Measurements from ENCODE around the gene TTC32. TPM values are rescaled to one million over a fixed set of nuclear protein-coding genes. Genes with fewer than 3 reads are reported as not detected.

The TTC32 gene
- total and polyA plus RNA-seq, 8 donors: 3.2 to 24.3 (median 5.2) TPM

DNA sequence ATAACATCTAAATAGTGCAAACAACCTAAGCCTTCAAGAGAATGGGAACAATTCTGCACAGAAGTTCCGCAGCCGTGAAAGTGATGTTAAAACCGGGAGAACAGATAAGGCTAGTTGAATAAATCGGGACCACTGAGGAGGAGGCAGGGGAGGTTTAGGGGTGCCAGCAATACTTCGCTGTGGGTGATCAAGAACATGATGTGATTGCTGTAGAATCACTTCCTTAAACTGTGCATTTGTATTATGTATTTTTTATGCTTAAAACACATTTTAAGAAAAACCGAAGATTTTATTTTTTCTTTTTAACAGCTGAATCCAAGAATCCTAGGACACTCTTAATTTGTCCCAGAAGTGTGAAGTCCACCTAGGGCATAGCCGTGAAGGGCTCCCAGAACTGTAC is 33.6 kb downstream of the TTC32 start:
- no peak for DNase-seq
- Histone ChIP-seq H3K27me3 (no peaks in the 10 kb centered on the region), H3K27ac (no peak overlapping the region), H3K4me3 (peak overlapping the region in 2 of 4 donors; percentile 18 to 44), H3K36me3 (no peaks in the 10 kb centered on the region), H3K9me3 (no peaks in the 10 kb centered on the region), H3K4me1 (peaks cover 0 to 4% (median 0%) of the 10 kb centered on the region in 3 donors)
- intact Hi-C loops (cut with DNase I): loop anchor here in 2 of 3 donors (10.0 kb wide), 2 partner anchors 503 to 1343 kb away; no protein-coding TSS in a partner anchor
- WGBS, 2 donors: 70 to 73% methylated on average over 7 of the region's 7 CpGs
- TF ChIP-seq, protein P1, sequence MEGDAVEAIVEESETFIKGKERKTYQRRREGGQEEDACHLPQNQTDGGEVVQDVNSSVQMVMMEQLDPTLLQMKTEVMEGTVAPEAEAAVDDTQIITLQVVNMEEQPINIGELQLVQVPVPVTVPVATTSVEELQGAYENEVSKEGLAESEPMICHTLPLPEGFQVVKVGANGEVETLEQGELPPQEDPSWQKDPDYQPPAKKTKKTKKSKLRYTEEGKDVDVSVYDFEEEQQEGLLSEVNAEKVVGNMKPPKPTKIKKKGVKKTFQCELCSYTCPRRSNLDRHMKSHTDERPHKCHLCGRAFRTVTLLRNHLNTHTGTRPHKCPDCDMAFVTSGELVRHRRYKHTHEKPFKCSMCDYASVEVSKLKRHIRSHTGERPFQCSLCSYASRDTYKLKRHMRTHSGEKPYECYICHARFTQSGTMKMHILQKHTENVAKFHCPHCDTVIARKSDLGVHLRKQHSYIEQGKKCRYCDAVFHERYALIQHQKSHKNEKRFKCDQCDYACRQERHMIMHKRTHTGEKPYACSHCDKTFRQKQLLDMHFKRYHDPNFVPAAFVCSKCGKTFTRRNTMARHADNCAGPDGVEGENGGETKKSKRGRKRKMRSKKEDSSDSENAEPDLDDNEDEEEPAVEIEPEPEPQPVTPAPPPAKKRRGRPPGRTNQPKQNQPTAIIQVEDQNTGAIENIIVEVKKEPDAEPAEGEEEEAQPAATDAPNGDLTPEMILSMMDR (IDR thresholded peaks at IDR 0.05): no peak
- ATAC-seq: no peak
- FAIRE-seq: no peak

DNA sequence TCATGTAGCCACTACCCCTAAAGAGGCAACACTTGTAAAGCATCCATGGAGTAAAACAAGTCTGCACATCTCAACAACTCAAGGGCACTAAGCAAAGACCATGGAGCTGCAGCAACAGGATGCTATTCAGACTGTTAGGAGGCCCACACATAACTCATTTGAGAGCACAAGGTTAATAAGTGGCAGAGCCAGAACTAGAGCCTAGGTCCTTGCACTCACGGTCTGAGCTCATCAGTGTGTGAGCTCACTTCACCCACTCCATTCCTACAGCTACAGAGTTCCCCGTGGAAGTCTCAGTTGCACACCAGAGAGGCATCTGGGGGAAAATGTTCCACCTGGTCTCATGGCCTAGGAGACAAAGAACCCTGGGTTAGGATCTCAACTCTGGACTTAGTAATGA is 35.0 kb downstream of the TTC32 start:
- Histone ChIP-seq H3K27me3 (no peaks in the 10 kb centered on the region), H3K9me3 (no peaks in the 10 kb centered on the region)
- ATAC-seq: no peak

DNA sequence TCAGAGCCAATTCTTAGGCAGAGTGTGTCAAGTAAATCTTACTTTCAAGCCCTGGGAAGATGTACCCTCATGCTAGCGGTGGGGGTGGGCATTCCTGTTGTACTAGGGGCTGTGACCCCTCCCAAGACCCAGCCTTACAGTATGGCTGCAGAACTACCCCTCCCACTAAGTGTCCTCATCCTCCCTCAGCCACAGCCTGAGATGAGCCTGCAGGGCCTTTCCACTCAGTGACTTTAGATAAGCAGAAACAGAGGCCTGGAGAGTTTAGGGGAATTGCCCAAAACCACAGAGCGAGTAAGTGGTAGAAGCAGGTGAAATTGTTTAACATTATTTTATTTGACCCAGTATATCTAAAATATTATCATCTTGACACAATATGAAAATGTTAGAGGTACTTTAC is 36.6 kb downstream of the TTC32 start:
- H3K4me1 ChIP-seq: peaks cover 0 to 4% (median 0%) of the 10 kb centered on the region in 3 donors
- TF ChIP-seq, protein P1 (IDR thresholded peaks at IDR 0.05): no peak
- H3K9me3 ChIP-seq: no peaks in the 10 kb centered on the region
- no peaks in the 10 kb centered on the region for H3K27me3 ChIP-seq
- WGBS, 2 donors: 64 to 66% methylated on average over 2 of the region's 2 CpGs
- DNase-seq (no peak), ATAC-seq (no peak), FAIRE-seq (no peak)
- no peak overlapping the region for H3K4me3 ChIP-seq
- H3K27ac ChIP-seq: no peak overlapping the region
- intact Hi-C loops (cut with DNase I): loop anchor here in 2 of 3 donors (10.0 kb wide), 2 partner anchors 500 to 1340 kb away; no protein-coding TSS in a partner anchor
- no peaks in the 10 kb centered on the region for H3K36me3 ChIP-seq

More for the DNA sequence above, 35.0 kb downstream of the TTC32 start:
- TF ChIP-seq, protein P1 (IDR thresholded peaks at IDR 0.05): no peak
- Histone ChIP-seq H3K36me3 (no peaks in the 10 kb centered on the region), H3K27ac (no peak overlapping the region), H3K4me3 (no peak overlapping the region), H3K4me1 (peaks cover 0 to 4% (median 0%) of the 10 kb centered on the region in 3 donors)
- DNase-seq (no peak), FAIRE-seq (no peak)
- 85 to 96% methylated on average over 2 of the region's 2 CpGs for WGBS, 2 donors
- intact Hi-C loops (cut with DNase I): loop anchor here in 2 of 3 donors (10.0 kb wide), 2 partner anchors 502 to 1342 kb away; no protein-coding TSS in a partner anchor

DNA sequence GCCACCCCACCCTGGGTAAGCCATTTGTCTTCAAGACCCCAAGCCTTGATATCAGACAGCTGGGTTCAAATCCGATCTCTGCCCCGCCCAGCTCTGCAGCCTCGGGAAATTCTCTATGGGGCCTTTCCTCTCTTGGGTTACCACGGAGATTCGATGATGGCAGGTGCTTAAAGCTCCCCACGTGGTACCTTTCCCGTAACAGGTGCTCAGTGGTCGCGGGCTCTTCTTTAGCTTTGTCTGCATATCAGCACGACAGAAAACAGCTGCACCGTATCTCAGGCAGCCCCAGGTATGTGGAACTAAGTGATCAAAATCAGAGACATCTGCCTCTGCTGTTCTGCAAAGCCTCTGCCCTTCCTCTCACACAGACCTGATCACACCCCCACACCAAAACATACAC is 37.4 kb downstream of the TTC32 start:
- Histone ChIP-seq H3K27ac (no peak overlapping the region), H3K9me3 (no peaks in the 10 kb centered on the region), H3K36me3 (no peaks in the 10 kb centered on the region), H3K4me3 (no peak overlapping the region), H3K4me1 (peaks cover 0 to 4% (median 0%) of the 10 kb centered on the region in 3 donors), H3K27me3 (no peaks in the 10 kb centered on the region)
- no peak for DNase-seq
- TF ChIP-seq, protein P1 (IDR thresholded peaks at IDR 0.05): no peak
- no peak for FAIRE-seq
- ATAC-seq: no peak
- 54 to 62% methylated on average over 11 of the region's 11 CpGs for WGBS, 2 donors
- intact Hi-C loops (cut with DNase I): loop anchor here in 2 of 3 donors (5.0 to 10.0 kb wide), 3 partner anchors 500 to 1340 kb away; no protein-coding TSS in a partner anchor
